GM18907 (cell line): ENCODE data around the gene PTCH2.
"Not testable (repeated sequence)": the region's sequence is repeated elsewhere in the genome, so short reads cannot be mapped to it uniquely, and the experiment has no call there.

ENCODE experiments used
- ATAC-seq: cut with Tn5 transposase; IDR thresholded peaks from one replicate; pipeline ENCODE4 v1.9.1; 2021; ENCODE audit warnings: mild to moderate bottlenecking, moderate library complexity; ENCODE audit not compliant: unreplicated experiment

PTCH2 gene

DNA sequence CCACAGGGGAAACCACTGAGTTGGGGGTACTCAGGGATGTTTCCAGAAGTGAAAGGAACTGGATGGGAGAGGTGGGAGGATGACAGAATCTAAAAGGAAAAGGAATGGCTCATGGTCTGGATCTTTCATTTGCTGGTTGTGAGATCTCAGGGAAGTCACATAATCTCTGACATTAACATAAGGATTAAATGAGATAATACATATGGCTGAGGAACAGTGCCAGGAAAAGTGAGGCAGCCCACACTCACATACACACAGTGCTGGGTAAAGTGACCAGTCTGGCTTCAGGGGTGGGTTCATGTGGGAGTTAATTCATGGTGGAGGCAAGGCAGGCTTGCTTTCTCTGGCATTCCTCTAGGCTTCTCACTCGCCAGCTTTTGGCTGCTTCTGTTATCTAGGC is 3.9 kb upstream of the PTCH2 start:
- no peak for ATAC-seq

DNA sequence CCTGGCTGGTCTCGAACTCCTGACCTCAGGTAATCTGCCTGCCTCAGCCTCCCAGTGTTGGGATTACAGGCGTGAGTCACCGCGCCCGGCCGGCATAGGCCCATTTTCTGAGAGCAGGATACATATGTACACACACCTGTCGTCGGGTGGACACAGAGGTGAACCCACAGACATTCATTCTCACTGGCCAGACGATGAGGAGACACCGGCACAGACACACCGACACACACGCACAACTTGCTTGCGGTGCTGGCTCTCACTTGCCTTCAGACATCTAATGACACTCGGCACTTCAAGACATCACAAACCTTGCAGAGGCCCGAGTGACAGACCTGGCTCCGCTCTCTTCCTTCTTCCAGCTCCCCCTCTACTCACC is 579 bp downstream of the PTCH2 start:
- ATAC-seq = no peak

DNA sequence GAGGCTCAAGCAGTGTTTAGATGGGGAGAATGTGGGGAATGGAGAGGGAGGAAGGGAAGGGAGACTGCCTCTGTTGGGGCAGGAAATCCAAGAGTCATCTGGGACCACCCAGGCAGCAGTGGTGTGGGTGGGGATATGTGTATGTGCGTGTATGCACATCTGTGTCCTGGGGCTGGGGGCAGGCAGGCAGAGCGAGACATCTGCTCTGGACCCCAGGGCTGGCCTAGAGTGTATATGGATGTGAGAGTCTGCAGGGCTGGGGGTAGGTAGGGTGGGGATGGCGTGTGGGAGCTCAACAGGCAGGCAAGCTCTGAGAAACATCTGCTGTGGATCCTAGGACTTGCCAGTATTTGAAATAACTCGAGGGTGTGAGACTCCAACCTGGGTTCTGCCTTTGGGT is 3.5 kb downstream of the PTCH2 start:
- ATAC-seq = no peak

DNA sequence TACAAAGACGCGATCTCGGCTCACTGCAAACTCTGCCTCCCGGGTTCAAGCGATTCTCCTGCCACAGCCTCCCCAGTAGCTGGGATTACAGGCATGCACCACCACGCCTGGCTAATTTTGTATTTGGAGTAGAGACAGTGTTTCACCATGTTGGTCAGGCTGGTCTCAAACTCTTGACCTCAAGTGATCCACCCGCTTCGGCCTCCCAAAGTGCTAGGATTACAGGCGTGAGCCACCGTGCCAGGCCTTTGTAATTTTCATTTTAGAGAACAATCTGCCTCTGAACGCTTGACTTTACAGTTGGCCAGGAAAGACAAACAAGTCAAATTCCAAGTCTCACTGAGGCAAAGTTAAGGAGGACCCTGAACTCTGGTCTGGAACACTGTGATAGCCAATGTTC is 4.8 kb downstream of the PTCH2 start:
- ATAC-seq = not testable (repeated sequence)

DNA sequence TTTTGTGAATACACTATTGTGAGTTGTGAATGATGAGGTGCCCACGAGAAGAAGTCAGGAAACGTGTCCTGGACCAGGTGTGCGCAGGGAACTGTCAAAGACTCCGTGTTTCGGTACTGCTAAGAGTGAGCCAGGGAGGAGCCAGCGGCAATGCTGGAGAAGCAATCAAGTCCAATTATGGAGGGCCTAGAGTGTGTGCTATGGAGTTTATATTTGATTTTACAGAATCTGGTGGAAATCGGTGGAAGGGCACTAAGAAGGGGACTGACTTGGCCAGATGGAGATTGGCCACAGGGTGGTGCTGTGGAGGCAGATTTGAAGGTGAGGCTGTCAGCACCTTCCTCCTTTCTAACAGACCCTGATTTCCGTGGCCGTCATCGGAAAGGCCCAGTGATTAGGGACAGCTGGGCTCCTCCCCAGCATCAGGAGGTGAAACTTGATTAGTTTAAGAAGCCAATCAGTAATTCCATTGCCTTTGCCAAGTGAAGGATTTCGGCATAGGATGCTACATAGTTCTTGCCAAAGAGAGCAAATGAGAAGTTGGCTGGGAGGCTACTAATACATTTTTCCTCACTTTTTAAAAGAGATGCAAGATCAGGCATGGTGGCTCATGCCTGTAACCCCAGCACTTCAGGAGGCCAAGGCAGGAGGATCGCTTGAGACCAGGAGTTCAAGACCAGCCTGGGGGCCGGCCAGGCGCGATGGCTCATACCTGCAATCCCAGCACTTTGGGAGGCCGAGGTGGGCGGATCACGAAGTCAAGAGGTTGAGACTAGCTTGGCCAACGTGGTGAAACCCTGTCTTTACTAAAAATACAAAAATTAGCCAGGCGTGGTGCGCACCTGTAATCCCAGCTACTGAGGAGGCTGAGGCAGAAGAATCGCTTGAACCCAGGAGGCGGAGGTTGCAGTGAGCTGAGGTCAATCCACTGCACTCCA is 7.0 kb downstream of the PTCH2 start:
- peak; percentile 74 for ATAC-seq

DNA sequence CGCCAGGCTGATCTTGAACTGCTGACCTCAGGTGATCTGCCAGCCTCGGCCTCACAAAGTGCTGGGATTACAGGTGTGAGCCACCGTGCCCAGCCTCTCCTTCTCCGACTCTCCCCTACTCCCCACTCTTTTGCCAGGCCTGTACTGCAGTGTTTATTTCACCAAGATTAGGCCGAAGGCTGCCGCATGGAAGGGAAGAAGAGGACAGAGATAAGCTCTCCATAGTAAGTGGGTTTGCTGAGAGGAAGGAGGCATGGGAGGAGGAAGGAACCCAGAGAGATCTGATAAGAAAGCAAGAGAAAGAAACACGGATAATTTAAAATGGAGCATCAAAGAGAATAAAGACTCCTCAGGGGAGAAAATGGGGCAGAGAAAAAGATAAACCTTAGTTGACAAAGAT is 8.7 kb downstream of the PTCH2 start:
- ATAC-seq = no peak

DNA sequence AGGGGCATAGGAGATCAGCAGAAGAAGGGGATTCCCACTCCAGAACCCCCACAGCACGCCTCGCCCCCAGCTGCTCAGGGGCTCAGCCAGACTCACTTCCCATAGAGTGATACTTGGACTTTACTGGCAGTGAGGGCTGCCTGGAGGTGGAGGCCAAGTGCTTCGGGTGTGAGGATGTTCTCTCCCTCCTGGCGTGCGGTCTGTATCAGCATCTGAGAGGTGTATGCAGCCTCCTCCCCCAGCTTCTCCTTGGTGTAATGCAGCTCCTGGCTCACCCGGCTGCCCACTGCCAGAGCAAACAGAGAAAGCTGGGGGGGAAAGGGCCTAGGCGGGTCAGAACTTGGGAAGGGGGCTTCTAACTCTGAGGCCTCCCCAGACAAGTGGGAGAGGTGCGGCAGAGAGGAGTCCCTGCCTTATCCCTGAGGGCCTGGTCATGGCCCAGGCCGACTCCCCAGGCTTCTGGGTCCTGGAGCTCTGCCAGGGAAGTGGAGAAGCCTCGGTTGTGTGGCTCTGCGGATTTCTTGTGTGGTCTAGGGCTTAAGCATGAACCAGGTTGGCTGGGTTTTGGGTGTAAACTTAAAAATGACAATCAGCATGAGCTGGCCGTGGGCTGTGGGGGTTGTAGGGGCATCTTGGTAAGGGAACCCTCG is 10.9 kb downstream of the PTCH2 start:
- ATAC-seq = no peak

DNA sequence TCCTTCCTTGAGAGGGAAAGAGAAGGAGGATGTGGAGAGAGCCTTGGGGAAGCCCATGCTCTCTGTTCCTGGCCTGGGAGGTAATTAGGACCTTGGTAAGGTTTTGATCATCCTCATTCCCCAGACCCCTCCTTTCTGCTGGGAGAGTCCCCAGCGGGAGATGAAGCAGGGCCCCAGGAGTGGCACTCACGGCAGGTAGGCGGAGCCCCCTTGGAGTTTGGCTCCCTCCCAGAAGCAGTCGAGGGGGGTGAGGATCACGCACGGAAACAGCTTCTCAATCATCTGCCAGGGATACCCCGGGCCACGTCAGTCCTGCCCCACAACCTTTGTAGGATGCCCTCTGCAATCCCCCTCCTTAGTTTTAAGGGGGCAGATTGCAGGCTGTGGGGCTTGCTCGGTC is 11.5 kb downstream of the PTCH2 start:
- ATAC-seq = no peak

DNA sequence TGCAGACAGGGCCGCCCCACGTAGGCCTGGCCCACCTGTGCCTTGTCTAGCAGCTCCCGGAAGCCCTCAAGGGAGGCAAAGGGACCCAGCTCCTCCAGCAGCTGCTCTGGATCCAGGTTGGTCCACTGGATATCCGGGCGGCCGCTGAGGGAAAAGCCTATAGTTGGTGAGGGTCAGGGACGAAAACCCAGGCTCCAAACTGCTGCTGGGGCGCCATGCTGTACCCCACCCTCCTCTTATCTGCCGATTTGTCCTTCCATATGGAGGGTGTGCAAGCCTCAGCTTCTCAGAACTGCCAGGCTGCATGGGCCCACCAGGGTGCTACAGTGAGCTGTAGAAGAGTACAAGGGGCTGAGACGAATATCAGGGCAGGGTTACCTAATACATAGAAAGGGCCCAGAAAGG is 12.2 kb downstream of the PTCH2 start:
- no peak for ATAC-seq

DNA sequence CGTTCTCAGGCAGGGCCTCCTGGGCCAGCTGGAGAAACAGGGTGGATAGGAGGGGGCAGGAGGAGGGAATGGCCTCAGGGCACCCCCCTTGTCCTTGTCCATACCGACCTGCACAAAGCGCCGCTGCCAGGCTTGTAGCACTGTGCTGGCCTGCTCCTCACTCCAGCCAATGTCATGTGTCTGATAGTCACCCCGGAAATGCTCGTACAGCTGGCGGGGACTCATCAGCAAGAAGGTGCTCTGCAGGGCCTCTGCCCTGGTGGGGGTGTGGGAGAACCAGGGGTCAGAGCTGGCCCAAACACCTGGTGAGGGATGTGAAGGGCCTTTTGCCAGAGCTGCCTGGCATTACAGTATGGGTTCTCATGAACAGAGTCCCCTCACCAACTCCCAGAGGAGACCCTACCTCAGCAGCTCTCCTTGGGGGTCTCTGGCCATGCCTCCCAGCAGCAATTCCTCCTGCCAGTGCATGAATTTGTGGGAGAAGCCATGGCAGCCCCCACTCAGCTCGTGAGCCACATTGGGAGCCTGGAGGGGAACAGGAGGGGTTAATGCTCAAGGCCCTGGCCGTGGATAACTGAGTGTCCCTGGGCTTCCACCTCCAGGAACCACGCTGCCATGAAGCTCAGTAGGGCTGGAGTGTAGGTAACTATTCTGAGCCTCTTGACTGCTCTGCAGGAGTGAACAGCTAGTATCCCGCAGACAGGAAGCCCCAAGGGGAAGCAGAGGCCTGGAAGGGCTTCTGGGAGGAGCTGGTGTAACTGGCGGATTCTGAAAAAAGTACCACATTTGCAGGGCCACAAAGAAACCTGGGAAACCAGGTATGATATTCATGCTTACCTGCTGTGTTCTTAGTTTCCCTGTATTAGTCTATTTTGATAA is 13.3 kb downstream of the PTCH2 start:
- ATAC-seq = no peak

DNA sequence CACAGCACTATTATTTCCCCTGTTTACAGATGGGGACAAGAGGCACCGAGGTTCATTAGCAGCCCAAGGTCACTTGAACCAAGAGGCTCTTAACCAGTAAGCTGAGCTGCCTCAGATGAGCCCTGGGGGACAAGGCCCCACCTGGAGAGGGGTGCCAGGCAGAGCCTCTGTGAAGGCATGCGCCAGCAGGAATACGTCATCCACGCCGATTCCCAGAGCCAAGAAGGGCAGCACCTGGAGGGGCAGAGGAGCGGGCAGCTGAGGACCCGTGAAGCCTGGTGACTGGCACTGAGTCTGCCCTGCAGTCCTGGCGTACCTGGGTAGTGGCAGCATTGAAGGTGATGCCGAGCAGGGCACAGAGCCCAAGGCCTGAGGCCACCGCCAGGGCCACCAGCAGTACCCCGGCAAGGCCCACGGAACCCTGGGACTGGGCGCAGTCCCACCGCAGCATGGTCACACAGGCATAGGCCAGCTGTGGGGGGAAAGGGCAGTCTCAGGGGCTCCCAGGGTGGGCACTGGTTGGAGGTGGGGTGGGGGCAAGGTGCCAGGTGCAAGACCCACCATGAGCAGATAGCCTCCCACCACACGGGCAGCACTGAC is 14.1 kb downstream of the PTCH2 start:
- no peak for ATAC-seq

DNA sequence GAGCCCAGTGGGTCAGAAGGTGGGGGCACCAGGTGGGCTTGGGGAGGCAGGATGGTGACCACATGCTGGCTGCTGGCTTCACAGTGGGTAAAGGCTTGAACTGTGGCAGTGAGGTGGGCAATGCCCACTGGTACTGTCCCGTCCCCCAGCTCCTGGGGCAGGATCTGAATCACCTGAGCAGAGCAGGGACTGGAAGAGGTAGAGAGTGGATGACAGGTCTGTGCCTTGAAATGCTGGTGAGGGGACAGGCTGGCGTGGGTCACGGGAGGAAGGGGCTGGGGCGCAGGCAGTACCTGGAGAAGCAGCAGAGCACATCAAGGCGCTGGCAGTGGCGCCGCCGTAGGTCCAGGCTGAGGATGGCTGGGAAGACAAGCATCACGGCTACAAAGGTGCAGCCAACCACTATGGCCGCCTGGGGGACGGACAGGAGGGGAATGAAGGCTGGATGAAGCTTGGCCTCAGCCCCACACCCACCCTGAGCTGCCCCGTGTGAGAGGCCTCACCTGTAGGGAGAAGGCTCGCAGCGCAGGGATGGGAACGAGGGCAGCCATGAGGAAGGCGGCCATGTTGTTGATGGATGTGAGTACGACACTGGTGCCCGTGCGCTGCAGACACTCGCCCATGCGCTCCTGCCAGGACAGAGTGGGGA is 14.9 kb downstream of the PTCH2 start:
- no peak for ATAC-seq

DNA sequence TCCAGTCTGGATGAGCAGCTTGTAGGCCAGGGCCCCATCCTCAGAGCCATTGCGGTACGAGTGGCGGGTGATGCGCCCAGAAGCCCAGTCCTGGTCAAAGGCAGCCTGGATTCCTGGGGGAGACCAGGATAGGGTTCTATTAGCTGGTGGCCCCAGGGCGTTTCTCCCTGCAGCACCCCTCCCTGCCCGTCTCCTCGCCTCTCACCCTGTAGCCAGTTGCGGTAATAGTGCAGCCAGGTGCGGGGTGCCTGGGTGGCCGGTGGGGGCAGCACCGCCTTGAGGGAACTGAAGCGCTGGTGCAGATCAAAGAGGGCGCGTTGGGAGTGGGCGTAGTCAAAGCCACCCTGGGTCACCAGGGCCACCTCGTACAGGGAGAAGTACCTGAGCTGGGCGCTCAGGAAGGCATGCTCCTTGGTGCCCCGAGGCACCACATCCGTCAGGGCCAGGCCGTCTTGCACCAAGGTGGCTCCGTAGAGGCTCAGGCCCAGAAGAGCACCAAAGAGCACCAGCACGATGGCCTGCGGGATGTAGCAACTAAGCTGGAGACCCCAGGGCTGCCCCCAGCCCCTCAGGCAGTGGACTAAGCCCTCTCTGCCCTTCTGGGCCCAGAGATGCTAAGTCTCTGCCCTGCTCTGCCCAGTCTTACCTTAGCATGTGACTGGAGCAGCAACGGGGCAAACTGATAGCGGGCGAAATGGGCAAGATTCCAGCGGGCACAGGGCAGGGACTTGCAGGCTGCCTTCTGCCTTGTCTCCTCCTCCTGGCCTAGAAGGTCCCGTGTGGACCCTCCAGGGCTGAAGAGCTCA is 15.7 kb downstream of the PTCH2 start:
- no peak for ATAC-seq

DNA sequence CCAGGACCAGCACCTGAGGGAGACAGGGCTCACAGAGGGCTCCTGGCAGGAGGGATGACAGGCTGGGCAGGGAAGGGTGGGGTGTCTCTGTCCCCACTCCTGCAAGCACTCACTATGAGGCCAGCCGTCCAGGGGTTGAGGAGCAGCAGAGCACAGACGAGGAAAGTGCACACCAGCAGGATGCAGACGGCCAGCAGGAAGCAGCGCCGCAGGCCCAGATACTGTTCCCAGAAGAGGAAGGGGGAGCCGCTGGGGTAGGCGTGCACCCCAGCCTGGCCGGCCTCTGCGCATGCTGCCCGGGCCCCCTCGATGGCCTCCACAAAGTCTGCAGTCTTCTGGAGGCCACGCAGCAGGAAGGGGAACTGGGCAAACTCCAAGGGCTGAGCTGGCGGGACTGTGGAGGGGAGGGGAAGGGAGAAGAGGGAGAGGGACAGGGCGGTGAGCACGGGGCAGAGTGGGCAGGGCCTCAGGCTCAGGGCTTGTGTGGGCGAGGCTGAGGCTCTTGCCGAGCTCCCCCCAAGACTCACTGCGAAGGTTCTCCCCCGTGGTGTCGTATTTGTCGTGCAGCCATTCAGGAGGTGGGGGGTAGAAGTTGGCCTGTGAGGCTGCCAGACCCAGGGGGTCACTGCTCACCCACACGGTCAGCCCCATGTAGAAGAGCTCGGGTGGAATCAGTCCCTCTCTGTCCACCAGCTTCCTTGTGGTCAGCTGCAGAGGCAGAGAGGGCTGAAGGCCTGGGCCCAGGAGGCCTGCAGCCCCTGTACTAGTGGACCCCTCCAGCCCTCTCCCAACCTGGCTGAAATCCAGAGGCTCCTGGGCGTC is 16.5 kb downstream of the PTCH2 start:
- ATAC-seq = no peak

DNA sequence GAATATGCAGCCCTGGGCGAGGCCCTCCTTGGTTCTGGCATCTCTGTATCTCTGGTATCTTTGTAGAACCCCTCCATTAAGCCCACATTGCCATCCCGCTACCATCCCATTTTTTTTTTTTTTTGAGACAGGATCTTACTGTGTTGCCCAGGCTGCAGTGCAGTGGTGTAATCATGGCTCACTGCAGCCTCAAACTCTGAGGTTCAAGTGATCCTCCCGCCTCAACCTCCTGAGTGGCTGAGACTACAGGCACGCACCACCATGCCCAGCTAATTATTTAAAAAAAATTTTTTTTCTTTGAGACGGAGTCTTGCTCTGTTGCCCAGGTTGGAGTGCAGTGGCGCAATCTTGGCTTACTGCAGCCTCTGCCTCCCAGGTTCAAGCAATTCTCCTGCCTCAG is 18.7 kb downstream of the PTCH2 start:
- not testable (repeated sequence) for ATAC-seq

DNA sequence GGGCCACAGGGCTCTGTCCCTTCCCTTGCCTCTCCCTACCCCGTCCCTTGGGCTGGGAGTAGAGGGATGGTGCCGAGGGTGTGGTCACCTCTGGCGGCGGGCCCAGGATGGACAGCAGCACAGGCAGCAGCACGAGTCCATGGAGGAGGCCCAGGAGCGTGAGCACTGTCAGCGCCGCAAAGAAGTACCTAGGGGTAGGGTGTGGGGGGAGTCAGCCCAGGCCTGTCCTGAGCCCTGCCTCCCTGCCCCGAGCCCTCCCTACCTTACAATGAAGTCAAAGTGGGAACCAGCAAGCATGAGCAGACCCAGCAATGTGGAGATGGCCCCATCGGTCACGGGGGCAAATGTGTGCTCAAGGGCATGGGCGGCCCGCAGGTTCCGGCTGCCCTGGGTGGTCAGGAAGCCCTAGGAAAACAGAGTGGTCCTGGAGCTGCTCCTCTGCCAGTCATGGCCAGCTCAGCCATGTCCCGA is 20.0 kb downstream of the PTCH2 start:
- no peak for ATAC-seq

DNA sequence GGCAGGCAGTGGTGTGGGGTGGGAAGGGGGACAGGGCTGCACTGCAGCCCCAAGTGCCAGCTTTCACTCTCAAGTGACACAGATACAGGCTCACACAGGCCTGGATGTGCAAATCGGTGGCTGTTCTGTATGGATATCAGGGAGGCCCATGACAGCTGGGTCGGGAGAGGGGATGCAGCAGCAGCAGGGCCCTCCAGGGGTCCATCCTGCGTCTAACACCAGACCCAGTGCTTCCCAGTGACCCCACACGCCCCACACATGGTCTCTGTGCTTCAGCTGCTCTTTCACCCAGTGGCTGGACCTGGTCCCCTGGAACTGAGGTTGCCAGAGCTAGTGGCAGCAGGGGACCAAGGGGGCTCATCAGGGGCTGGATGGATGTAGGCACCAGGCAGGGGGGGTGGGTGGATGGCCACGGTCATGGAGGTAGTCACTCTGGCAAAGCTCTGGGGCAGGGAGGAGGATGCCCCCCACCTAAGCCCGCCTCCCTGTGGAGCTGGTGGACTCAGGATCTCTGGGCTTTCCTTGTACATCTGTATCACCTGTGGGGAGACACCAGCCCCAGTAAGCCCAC is 20.8 kb downstream of the PTCH2 start:
- ATAC-seq = no peak

DNA sequence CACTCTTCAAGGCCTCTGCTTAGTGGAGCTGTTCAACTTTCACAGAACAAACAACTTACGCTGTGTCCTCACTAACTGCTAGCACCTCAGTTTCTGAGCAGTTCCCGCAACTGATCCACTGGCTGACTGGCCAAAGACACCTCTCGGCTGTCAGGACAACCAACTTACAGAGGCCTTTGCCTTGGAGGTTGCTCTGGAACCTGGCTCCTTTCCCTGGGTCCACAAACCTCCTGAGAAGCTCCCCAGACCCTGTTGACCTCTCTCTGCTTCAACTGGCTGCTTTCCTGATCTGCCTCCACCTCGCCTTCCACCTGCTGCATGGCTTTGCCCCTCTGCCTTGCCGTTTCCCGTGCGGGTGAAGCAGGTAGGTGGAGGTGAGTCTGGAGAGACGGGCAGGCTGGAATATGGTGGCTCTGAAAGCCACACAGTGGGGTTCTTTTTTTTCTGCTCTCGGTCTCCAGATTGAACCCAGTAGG is 21.8 kb downstream of the PTCH2 start:
- ATAC-seq = no peak
